Muscle layer of duodenum (tissue), 2 donors: ENCODE results near the gene CSRP1.
A peak's percentile ranks its signal among the peaks of the same experiment; 100 is the strongest.
"Not testable (repeated sequence)": the region's sequence is repeated elsewhere in the genome, so short reads cannot be mapped to it uniquely, and the experiment has no call there.

Experiments used
- H3K27ac ChIP-seq: one replicate; pipeline ENCODE4 v1.7.0; 2013; ENCODE audit warnings: mild to moderate bottlenecking, low read length
- H3K27me3 ChIP-seq: one replicate; pipeline ENCODE4 v1.7.0; 2013; ENCODE audit warnings: low read depth, mild to moderate bottlenecking, control low read depth, low read length
- H3K36me3 ChIP-seq, 2 donors: one replicate each; pipeline ENCODE4 v1.7.0; 2013; ENCODE audit warnings: low read length in 2 of 2, control low read depth in 1 of 2, mild to moderate bottlenecking in 1 of 2; ENCODE audit not compliant: insufficient read depth in 2 of 2, control insufficient read depth in 1 of 2
- H3K4me1 ChIP-seq, 2 donors: one replicate each; pipeline ENCODE4 v1.7.0; 2013; ENCODE audit warnings: low read length in 2 of 2, mild to moderate bottlenecking in 2 of 2, control low read depth in 1 of 2, moderate library complexity in 1 of 2; ENCODE audit not compliant: insufficient read depth in 2 of 2, control insufficient read depth in 1 of 2
- H3K4me3 ChIP-seq, 2 donors: one replicate each; pipeline ENCODE4 v1.7.0; 2013; ENCODE audit warnings: low read length in 2 of 2, low read depth in 1 of 2, mild to moderate bottlenecking in 1 of 2
- H3K9me3 ChIP-seq, 2 donors: one replicate each; pipeline ENCODE4 v1.7.0; 2013; ENCODE audit warnings: low read length in 2 of 2, control low read depth in 1 of 2, mild to moderate bottlenecking in 1 of 2; ENCODE audit not compliant: control insufficient read depth in 1 of 2
- donor health status: healthy.

The CSRP1 gene

DNA sequence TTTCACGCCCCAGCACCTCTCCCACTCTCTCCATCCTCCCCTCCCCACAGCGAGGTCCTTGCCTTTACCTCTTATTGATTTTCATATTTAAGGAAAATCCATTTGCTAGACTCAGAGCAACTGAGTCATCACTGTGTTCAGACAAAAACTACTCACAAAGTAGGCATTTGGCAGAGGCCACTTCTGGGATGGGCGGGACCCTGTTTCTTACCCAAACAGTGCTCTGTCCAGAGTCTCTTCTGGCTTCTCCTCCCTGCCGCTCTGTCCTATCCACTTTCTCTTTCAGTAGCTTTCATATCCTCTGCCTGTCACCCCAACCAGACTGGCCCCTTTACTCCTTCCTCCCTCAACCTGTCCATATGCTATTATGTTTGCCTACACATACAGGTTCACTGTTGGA, 29.6 kb upstream of the CSRP1 start:
- Histone ChIP-seq H3K36me3 (peaks cover 0 to 5% of the 10 kb centered on the region in 2 donors), H3K27ac (peak overlapping the region; percentile 76), H3K9me3 (no peaks in the 10 kb centered on the region), H3K4me3 (no peak overlapping the region), H3K4me1 (peaks cover 12 to 33% of the 10 kb centered on the region in 2 donors), H3K27me3 (peaks cover 5% of the 10 kb centered on the region)

DNA sequence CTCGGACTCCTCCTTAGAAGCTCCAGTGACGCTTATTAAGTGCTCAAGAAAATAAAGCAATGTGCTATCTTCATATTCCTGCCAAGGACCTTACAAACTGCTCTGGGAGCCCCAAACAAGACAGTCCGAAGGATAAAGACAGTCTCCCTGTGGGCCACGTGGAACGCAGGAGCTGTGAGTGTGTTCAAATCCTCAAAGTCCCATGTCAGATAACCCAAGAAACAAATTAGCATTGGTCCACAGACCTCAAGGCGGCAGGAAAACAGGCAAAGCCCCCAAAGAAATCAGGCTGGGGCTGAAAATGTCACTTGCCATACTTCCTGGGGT, 29.0 kb upstream of the CSRP1 start:
- Histone ChIP-seq H3K9me3 (no peaks in the 10 kb centered on the region), H3K27ac (peak overlapping the region; percentile 76), H3K27me3 (peaks cover 5% of the 10 kb centered on the region), H3K4me1 (peaks cover 12 to 30% of the 10 kb centered on the region in 2 donors), H3K4me3 (no peak overlapping the region), H3K36me3 (peaks cover 0 to 5% of the 10 kb centered on the region in 2 donors)

DNA sequence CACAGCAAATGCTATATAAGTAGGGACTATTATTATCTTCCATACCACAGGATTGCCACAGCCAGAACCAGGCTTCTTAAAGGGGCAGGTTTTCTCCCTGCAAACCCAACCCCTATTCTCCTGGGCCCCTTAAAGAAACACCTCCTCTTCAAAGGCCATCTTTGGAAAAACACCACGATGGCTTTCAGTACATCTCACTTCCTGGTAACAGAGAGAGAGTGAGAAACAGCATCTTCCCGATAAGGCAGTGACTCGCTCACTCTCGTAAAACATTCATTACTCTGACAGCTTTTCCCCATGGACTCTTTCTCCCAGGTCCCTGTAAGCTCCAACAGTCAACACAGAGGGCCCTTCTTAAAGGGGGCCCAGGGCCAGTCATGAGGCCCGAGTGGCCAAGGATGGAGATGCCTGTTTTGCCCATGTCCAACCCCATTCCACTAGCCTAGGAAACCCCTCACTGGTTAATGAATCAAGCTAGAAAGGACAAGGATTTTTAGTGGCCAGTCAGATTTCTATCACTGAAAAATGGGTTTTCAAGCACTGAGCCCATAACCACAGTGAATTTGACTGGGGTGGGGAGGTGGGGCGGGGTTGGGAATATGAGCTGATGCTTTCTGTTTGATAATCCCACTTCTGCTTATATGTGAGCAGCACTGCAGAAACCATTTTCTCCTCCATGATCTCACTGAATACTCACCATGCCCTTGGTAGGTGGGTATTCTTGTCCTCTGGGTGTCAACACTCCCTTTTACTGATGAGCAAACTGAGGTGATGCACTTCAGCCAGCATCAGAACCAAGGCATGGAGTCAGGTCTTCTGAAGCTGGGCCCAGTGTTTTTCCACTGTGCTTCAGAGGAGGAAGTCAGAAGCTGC, 28.4 kb upstream of the CSRP1 start:
- Histone ChIP-seq H3K4me1 (peaks cover 12 to 30% of the 10 kb centered on the region in 2 donors), H3K4me3 (no peak overlapping the region), H3K27me3 (peaks cover 5% of the 10 kb centered on the region), H3K36me3 (peaks cover 0 to 5% of the 10 kb centered on the region in 2 donors), H3K27ac (peak overlapping the region; percentile 76), H3K9me3 (no peaks in the 10 kb centered on the region)

DNA sequence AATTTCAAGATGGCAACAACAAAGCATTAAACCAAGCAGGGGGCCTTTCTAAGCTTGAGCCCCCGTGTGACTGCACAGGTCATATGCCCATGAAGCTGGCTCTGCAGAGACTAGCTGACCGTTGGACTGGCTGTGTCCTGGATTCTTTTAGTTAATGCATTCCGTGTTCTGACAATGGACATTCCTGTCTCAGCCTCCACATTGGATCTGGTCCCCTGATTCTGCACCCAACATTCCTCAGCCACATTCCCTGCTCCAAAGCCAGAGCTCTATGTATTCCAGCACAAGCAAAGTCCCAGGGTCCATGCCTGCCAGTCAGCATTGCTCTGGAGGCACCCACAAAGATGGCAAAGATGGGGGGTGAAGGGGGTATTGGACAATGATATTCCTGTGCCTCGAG, 26.9 kb upstream of the CSRP1 start:
- Histone ChIP-seq H3K27ac (no peak overlapping the region), H3K4me1 (peaks cover 12 to 30% of the 10 kb centered on the region in 2 donors), H3K4me3 (no peak overlapping the region), H3K9me3 (no peaks in the 10 kb centered on the region), H3K36me3 (no peaks in the 10 kb centered on the region), H3K27me3 (peaks cover 5% of the 10 kb centered on the region)

DNA sequence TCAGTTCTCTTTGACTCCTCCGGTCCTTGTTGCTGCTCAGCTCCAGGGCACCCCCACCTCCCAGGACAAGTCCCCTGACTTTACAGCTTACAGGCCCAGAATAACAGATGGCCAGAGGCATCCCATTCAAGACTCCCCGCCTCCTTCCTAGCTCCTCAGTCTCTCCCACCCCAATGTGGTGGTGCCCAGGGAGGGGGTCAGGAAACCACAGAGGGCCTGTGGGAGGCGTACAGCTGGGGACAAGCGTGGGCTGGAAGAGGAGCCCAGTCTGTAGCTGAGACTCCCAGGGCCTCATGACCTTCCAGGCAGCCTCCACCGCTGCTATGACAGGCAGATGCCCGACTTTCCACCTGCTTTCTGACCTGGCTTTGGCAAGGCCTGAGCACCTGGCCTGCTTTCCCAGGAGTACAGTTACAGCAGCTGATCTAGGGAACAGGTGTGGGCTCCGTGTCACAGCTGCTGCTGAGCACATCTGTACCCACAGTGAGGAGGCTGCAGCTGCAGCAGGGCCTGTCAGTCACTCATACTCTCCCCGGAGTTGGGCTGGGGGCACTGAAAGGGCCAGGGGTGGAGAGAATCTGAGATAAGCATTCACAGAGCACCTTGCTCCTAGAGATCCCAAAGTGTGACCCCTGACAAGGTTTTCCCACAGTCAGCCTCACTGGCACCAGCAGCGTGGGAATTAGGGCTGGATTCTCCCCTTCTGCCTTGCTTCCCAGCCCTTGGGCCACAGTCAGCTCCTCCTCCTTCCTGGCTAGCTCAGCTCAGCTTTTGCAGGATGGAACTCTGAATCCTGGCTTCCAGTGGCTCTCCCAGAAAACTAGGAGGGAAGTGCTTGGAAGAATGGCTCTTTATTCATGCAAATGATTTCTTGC, 24.9 kb upstream of the CSRP1 start:
- H3K36me3 ChIP-seq: no peaks in the 10 kb centered on the region
- H3K4me3 ChIP-seq: no peak overlapping the region
- peaks cover 6 to 17% of the 10 kb centered on the region in 2 donors for H3K4me1 ChIP-seq
- no peaks in the 10 kb centered on the region for H3K9me3 ChIP-seq
- no peaks in the 10 kb centered on the region for H3K27me3 ChIP-seq
- H3K27ac ChIP-seq: no peak overlapping the region

DNA sequence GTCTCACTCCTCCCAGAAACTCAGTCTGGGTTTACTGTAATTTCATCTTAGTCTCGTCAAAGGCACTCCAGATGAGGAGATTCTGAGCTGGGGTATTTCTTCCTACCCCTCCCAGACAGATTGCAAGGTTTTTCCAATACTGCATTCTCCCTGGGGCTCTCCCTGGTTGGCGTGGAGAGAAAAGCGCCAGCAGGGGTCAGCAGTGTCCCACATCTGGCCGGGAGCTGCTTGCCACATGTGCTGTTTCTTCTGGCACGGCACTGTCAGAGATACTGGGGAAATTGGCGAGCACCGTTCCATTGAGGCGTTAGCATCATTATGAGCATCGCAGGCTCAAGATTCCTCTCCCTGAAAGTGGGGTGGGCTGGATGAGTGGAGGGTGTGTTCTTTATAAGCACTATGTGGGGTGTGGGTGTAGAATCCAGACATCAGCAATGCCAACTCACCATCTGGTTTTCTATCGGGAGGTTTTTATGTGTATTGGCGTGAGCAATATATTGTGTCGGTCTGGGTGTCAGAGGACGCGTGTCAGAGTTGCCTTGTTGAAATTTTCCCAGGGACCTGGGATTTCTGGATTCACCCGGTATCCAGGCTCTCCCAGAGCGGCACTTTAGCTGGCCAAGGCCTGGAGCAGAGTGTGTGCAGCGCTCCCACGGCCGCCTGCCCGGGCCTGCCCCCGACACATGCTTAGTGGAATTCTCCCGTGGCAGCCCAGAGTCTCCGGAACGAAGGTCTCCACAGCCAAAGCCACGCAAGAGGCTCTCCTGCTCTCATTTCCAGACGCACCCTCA, 24.0 kb upstream of the CSRP1 start:
- Histone ChIP-seq H3K4me3 (no peak overlapping the region), H3K9me3 (no peaks in the 10 kb centered on the region), H3K27ac (no peak overlapping the region)

DNA sequence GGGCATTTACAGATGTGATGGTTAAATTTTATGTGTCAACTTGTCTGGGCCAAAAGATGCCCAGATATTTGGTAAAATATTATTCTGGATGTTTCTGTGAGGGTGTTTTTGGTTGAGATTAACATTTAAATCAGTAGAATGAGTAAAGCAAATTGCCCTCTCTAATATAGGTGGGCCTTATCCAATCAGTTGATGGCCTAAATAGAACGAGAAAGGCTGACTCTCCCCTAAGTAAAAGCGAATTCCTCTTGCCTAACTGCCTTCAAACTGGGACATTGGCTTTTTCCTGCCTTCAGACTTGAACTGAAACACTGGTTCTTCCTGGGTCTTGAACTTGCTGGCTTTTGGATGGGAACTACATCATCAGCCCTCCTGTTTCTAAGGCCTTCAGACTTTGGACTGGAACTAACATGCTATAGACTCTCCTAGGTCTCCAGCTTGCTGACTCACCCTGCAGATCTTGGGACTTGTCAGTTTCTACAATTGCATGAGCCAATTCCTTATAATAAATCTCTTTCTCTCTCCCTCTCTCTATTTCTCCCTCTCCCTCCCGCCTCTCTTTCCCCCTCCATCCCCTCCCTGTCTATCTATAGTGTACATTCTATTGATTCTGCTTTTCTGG, 21.8 kb upstream of the CSRP1 start:
- no peak overlapping the region for H3K4me3 ChIP-seq
- no peaks in the 10 kb centered on the region for H3K36me3 ChIP-seq
- H3K27me3 ChIP-seq: no peaks in the 10 kb centered on the region
- H3K4me1 ChIP-seq: peaks cover 0 to 7% of the 10 kb centered on the region in 2 donors
- H3K27ac ChIP-seq: no peak overlapping the region
- H3K9me3 ChIP-seq: no peaks in the 10 kb centered on the region

More for the DNA sequence above, 24.0 kb upstream of the CSRP1 start:
- Histone ChIP-seq H3K27me3 (no peaks in the 10 kb centered on the region), H3K4me1 (peaks cover under 1 to 17% of the 10 kb centered on the region in 2 donors), H3K36me3 (no peaks in the 10 kb centered on the region)

DNA sequence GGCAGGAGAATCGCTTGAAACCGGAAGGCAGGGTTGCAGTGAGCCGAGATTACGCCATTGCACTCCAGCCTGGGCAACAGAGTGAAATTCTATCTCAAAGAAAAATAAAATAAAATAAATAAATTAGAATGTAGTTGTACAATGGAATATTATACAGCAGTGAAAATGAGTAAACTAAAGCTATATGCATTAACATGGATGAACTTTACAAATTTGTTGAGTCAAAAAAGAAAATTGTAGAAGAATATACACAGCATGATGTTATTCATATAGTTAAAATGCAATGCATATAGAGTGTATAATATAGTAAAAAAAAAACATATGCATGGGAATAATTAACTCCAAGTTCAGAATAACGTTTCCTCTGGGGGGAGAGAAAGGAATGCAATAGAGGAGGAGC, 21.0 kb upstream of the CSRP1 start:
- H3K36me3 ChIP-seq: no peaks in the 10 kb centered on the region
- H3K27me3 ChIP-seq: no peaks in the 10 kb centered on the region
- H3K4me3 ChIP-seq: no peak overlapping the region
- H3K4me1 ChIP-seq: peaks cover 0 to 5% of the 10 kb centered on the region in 2 donors
- H3K27ac ChIP-seq: no peak overlapping the region
- no peaks in the 10 kb centered on the region for H3K9me3 ChIP-seq

DNA sequence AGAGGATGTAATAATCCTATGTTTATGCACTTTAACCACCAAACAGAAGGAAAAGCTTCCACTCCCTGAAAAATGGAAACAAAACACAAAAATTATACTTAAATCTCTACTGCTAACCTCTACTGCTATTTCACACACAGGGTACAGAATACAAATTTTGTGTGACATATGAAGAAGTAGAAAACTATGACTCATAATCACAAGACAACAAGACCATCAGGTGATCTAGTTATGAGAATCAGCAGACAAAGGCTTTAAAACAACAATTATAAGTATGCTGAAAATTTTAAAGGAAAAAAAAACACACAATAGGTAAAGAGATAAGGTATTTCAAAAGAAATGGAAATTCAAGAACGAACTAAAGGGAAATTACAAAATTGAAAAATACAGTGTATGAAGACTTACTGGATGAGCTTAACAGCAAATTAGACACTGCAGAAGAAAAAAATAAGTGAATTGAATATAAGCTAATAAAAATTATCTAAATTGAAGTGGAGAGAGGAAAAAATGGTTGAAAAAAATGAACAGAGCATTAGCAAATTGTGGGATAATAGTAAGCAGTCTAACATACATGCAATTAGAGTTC, 18.4 kb upstream of the CSRP1 start:
- no peaks in the 10 kb centered on the region for H3K27me3 ChIP-seq
- H3K4me1 ChIP-seq: no peaks in the 10 kb centered on the region
- no peaks in the 10 kb centered on the region for H3K9me3 ChIP-seq
- H3K27ac ChIP-seq: no peak overlapping the region
- H3K4me3 ChIP-seq: no peak overlapping the region
- no peaks in the 10 kb centered on the region for H3K36me3 ChIP-seq

DNA sequence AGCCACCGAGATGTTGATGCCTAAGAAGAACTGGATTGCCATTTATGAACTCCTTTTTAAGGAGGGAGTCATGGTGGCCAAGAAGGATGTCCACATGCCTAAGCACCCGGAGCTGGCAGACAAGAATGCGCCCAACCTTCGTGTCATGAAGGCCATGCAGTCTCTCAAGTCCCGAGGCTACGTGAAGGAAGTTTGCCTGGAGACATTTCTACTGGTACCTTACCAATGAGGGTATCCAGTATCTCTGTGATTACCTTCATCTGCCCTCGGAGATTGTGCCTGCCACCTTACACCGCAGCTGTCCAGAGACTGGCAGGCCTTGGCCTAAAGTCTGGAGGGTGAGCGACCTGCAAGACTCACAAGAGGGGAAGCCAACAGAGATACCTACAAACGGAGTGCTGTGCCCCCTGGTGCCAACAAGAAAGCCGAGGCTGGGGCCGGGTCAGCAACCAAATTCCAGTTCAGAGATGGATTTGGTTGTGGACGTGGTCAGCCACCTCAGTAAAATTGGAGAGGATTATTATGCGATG, 13.2 kb upstream of the CSRP1 start:
- not testable (repeated sequence) for H3K9me3 ChIP-seq, H3K36me3 ChIP-seq, H3K4me3 ChIP-seq, H3K27me3 ChIP-seq, H3K27ac ChIP-seq, H3K4me1 ChIP-seq
